IMR-90 (cell line): ENCODE data around the gene PRR5L. TPM values are rescaled to one million over a fixed set of nuclear protein-coding genes. Genes with fewer than 3 reads are reported as not detected.

ENCODE experiments used
- ATAC-seq: fragments of 200-7000 bp; cut with Tn5 transposase; 2 replicates; pipeline ENCODE4 v1.9.1; 2020; ENCODE audit warnings: low read depth, mild to moderate bottlenecking, moderate library complexity
- BruUV-seq: library from RNA; stranded (reverse); fragments of 400-500 nt; replicated peaks from 2 replicates; lab custom pipeline; 2021; lab: Mats Ljungman, UMichigan
- CTCF ChIA-PET: fragments of 300-600 bp; formaldehyde crosslinking; extraction: SDS; loops from one replicate; lab custom pipeline; 2021; ENCODE audit warnings: antibody characterized with exemption; lab: Yijun Ruan, JAX
- POLR2A ChIA-PET: fragments of 300-600 bp; sonication (Branson Sonifier 250); formaldehyde crosslinking; loops from one replicate; lab custom pipeline; 2022; ENCODE audit warnings: antibody characterized with exemption; ENCODE audit not compliant: unreplicated experiment; lab: Charles Lee
- DNase-seq: peaks from one replicate; pipeline ENCODE4 v3.0.0; 2013
- H2AFZ ChIP-seq: replicated peaks from 2 replicates; pipeline ENCODE3; 2013; ENCODE audit warnings: low read length, mild to moderate bottlenecking; ENCODE audit not compliant: poor library complexity
- H2AK5ac ChIP-seq: 2 replicates; pipeline ENCODE4 v1.6.1; 2013; ENCODE audit warnings: low read depth, low read length, inconsistent platforms
- H2AK9ac ChIP-seq: replicated peaks from 2 replicates; pipeline ENCODE3; 2013; ENCODE audit warnings: mild to moderate bottlenecking, low read depth, low read length, moderate library complexity; ENCODE audit not compliant: poor library complexity
- H2BK120ac ChIP-seq: 2 replicates; pipeline ENCODE4 v1.6.1; 2013; ENCODE audit warnings: low read depth, low read length, inconsistent platforms
- H2BK15ac ChIP-seq: 3 replicates; pipeline ENCODE4 v1.6.1; 2013; ENCODE audit warnings: low read depth, low read length, inconsistent platforms
- H2BK20ac ChIP-seq: 2 replicates; pipeline ENCODE4 v1.6.1; 2013; ENCODE audit warnings: low read depth, mild to moderate bottlenecking, inconsistent platforms, low read length, moderate library complexity
- H2BK5ac ChIP-seq: 2 replicates; pipeline ENCODE4 v1.6.1; 2013; ENCODE audit warnings: mild to moderate bottlenecking, low read depth, low read length, inconsistent platforms; ENCODE audit not compliant: poor library complexity, severe bottlenecking
- H3K14ac ChIP-seq: replicated peaks from 2 replicates; pipeline ENCODE4 v1.6.1; 2013; ENCODE audit warnings: low read depth, low read length, inconsistent platforms
- H3K18ac ChIP-seq: 2 replicates; pipeline ENCODE4 v1.6.1; 2013; ENCODE audit warnings: low read depth, low read length, control low read depth
- H3K23ac ChIP-seq: 2 replicates; pipeline ENCODE4 v1.6.1; 2013; ENCODE audit warnings: low read depth, low read length, inconsistent platforms
- H3K27ac ChIP-seq: 2 replicates; pipeline ENCODE4 v1.5.1; 2013; ENCODE audit warnings: mild to moderate bottlenecking, control low read depth, low read length; ENCODE audit not compliant: insufficient read depth
- H3K27me3 ChIP-seq: 2 replicates; pipeline ENCODE4 v1.6.1; 2013; ENCODE audit warnings: low read length; ENCODE audit not compliant: control insufficient read depth, insufficient read depth
- H3K36me3 ChIP-seq: 2 replicates; pipeline ENCODE4 v1.6.1; 2013; ENCODE audit warnings: low read length, mixed read lengths; ENCODE audit not compliant: control insufficient read depth, insufficient read depth
- H3K4ac ChIP-seq: 2 replicates; pipeline ENCODE4 v1.6.1; 2013; ENCODE audit warnings: low read depth, low read length, inconsistent platforms
- H3K4me1 ChIP-seq: 2 replicates; pipeline ENCODE4 v1.6.1; 2013; ENCODE audit warnings: low read length, mixed read lengths; ENCODE audit not compliant: control insufficient read depth, insufficient read depth
- H3K4me2 ChIP-seq: 2 replicates; pipeline ENCODE4 v1.6.1; 2013; ENCODE audit warnings: low read depth, mild to moderate bottlenecking, control low read depth, low read length, moderate library complexity
- H3K4me3 ChIP-seq: 2 replicates; pipeline ENCODE4 v1.5.1; 2013; ENCODE audit warnings: low read depth, mild to moderate bottlenecking, control low read depth, low read length, moderate library complexity; ENCODE audit not compliant: insufficient read depth
- H3K56ac ChIP-seq: 2 replicates; pipeline ENCODE4 v1.6.1; 2013; ENCODE audit warnings: low read length, inconsistent platforms; ENCODE audit not compliant: insufficient read depth; ENCODE audit errors: extremely low read depth
- H3K79me1 ChIP-seq, 2 experiments: 2 replicates each; pipeline ENCODE4 v1.6.1; 2013; ENCODE audit warnings: low read length in 2 of 2, inconsistent platforms in 1 of 2, low read depth in 1 of 2
- H3K9ac ChIP-seq: 2 replicates; pipeline ENCODE4 v1.6.1; 2013; ENCODE audit warnings: low read depth, low read length, control low read depth
- H3K9me1 ChIP-seq: 2 replicates; pipeline ENCODE4 v1.6.1; 2013; ENCODE audit warnings: low read length, inconsistent platforms; ENCODE audit not compliant: insufficient read depth
- H3K9me3 ChIP-seq: 2 replicates; pipeline ENCODE4 v1.6.1; 2013; ENCODE audit warnings: low read length; ENCODE audit not compliant: control insufficient read depth, insufficient read depth
- H4K20me1 ChIP-seq: 2 replicates; pipeline ENCODE4 v1.6.1; 2013; ENCODE audit warnings: low read length, inconsistent platforms; ENCODE audit not compliant: insufficient read depth
- H4K5ac ChIP-seq: 2 replicates; pipeline ENCODE4 v1.6.1; 2013; ENCODE audit warnings: mild to moderate bottlenecking, low read depth, low read length, control low read depth
- H4K8ac ChIP-seq, 2 experiments: 2 replicates each; pipeline ENCODE4 v1.6.1; 2013; ENCODE audit warnings: low read depth in 2 of 2, low read length in 2 of 2, control low read depth in 1 of 2, inconsistent platforms in 1 of 2
- H4K91ac ChIP-seq: 2 replicates; pipeline ENCODE4 v1.6.1; 2013; ENCODE audit warnings: low read depth, low read length, inconsistent platforms; ENCODE audit not compliant: insufficient read depth
- CEBPB ChIP-seq: IDR thresholded peaks from 2 replicates; pipeline ENCODE4 v1.6.1; 2012; ENCODE audit warnings: low read depth, low read length, improper control_type of control experiment
- ELK1 ChIP-seq: fragments of 150-350 bp; IDR thresholded peaks from 2 replicates; pipeline ENCODE4 v1.6.1; 2016; ENCODE audit warnings: low read depth, mild to moderate bottlenecking, low read length, moderate library complexity, borderline replicate concordance
- FOS ChIP-seq: fragments of 150-350 bp; IDR thresholded peaks from 2 replicates; pipeline ENCODE4 v1.6.1; 2016; ENCODE audit warnings: low read depth, low read length
- MAZ ChIP-seq: IDR thresholded peaks from 2 replicates; pipeline ENCODE4 v1.6.1; 2012; ENCODE audit warnings: low read depth, mild to moderate bottlenecking, low read length, improper control_type of control experiment, moderate library complexity, borderline replicate concordance
- POLR2A ChIP-seq: IDR thresholded peaks from 2 replicates; pipeline ENCODE4 v1.6.1; 2012; ENCODE audit warnings: mild to moderate bottlenecking, low read depth, low read length
- RCOR1 ChIP-seq: IDR thresholded peaks from 2 replicates; pipeline ENCODE4 v1.6.1; 2012; ENCODE audit warnings: mild to moderate bottlenecking, low read length, improper control_type of control experiment; ENCODE audit not compliant: insufficient replicate concordance
- WGBS, 2 experiments: methylation state at CpG; one replicate each; pipeline versions ENCODE4 v1.1.5 to v1.1.7; 2013; ENCODE audit warnings: missing lambda C conversion rate in 2 of 2; ENCODE audit not compliant: insufficient read length in 1 of 2; ENCODE audit errors: extremely low coverage in 2 of 2; 5-methylcytosine and 5-hydroxymethylcytosine counted together
- dilution Hi-C: fragments of 300-500 bp; cut with HindIII; formaldehyde crosslinking; loops from one replicate; pipeline ENCODE4 v1.14.3; 2018; ENCODE audit warnings: low sequenced_read_pairs; ENCODE audit not compliant: unreplicated experiment
- in situ Hi-C: fragments of 300-500 bp; cut with MboI; formaldehyde crosslinking; loops from 3 replicates; pipeline ENCODE4 v1.14.3; 2019; ENCODE audit warnings: low sequenced_read_pairs, inconsistent platforms, mixed read lengths
- intact Hi-C: fragments of 100-400 bp; cut with micrococcal nuclease; formaldehyde crosslinking; loops from 2 replicates; pipeline ENCODE4 v1.10.0; 2022
- microRNA-seq, 2 experiments: library from miRNA; stranded (forward) in 1 of 2; unstranded in 1 of 2; fragments of 10-50 nt in 1 of 2; fragments of <30 nt in 1 of 2; gene quantifications in 1 of 2; microRNA quantifications in 1 of 2; one replicate each; pipeline versions ENCODE3 to v1.1.0; 2013 to 2020; ENCODE audit not compliant: insufficient read depth in 1 of 2, insufficient read length in 1 of 2, unreplicated experiment in 1 of 2
- polyA plus RNA-seq, 3 experiments: library from polyadenylated mRNA; depleted of rRNA; stranded (reverse); fragments of >200 nt; gene quantifications; 2 replicates each; pipeline ENCODE4 v1.2.3, GENCODE V29; 2012; ENCODE audit warnings: low replicate concordance in 1 of 3
- small RNA-seq, 5 experiments: library from RNA; depleted of rRNA; stranded (forward); fragments of <200 nt; gene quantifications; one replicate each; pipeline ENCODE3, GENCODE V24; 2012
- total RNA-seq: library from RNA; depleted of rRNA; stranded (reverse); fragments of >200 nt; gene quantifications from 2 replicates; pipeline ENCODE4 v1.2.3, GENCODE V29; 2012; rRNA removed
- TF ChIP-seq, protein P1 (sequence below): fragments of 150-350 bp; IDR thresholded peaks from 2 replicates; pipeline ENCODE4 v1.6.1; 2017; ENCODE audit warnings: mild to moderate bottlenecking, antibody characterized with exemption, low read length, low read depth

PRR5L gene
- total and polyA plus RNA-seq, 2 of the 4 experiments (the other 2 are of a cell fraction), result 2.9 to 3.6 TPM

- Histone ChIP-seq H3K14ac (no peak overlapping the region), H3K9me3 (0 out of 2 replicates have a peak, but pooled peaks cover 2% of the 10 kb centered on the region), H3K56ac (no peak overlapping the region), H2BK20ac (no peak overlapping the region), H3K9me1 (no peaks in the 10 kb centered on the region), H3K36me3 (no peaks in the 10 kb centered on the region), H2BK120ac (no peak overlapping the region), H4K5ac (no peak overlapping the region), H3K18ac (no peak overlapping the region), H3K4me3 (no peak overlapping the region), H2AK9ac (no peak overlapping the region), H3K27me3 (peaks cover 2% of the 10 kb centered on the region; the same call in 1 of the 2 replicates), H4K8ac (no peak overlapping the region), H4K20me1 (peaks cover 11% of the 10 kb centered on the region), H3K23ac (no peak overlapping the region), H2BK5ac (no peak overlapping the region), H4K91ac (no peak overlapping the region), H3K79me1 (peaks cover 0 to 16% of the 10 kb centered on the region in 2 experiments; a peak in 2 of 4 replicates), H3K4ac (no peak overlapping the region), H2BK15ac (no peak overlapping the region), H2AFZ (no peak overlapping the region), H3K27ac (no peak overlapping the region), H3K9ac (no peak overlapping the region), H3K4me2 (no peak overlapping the region), H2AK5ac (no peak overlapping the region), H3K4me1 (no peaks in the 10 kb centered on the region)
- WGBS, 2 experiments, result no CpG with 5 or more reads among the region's 2 CpGs
- intact Hi-C loops, result no loop called here
- dilution Hi-C loops, result no loop called here
- ATAC-seq (no peak), DNase-seq (no peak)
- ChIA-PET CTCF (no interaction called here), POLR2A (no interaction called here)
- no TSS peak for BruUV-seq
- no peak for TF ChIP-seq CEBPB
- TF ChIP-seq POLR2A, result no peak
- TF ChIP-seq RCOR1, result no peak
- no peak for TF ChIP-seq FOS
- TF ChIP-seq, protein P1, sequence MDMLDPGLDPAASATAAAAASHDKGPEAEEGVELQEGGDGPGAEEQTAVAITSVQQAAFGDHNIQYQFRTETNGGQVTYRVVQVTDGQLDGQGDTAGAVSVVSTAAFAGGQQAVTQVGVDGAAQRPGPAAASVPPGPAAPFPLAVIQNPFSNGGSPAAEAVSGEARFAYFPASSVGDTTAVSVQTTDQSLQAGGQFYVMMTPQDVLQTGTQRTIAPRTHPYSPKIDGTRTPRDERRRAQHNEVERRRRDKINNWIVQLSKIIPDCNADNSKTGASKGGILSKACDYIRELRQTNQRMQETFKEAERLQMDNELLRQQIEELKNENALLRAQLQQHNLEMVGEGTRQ, result no peak
- TF ChIP-seq MAZ, result no peak
- no peak for TF ChIP-seq ELK1
- in situ Hi-C loops, result no loop called here
Measured at GRCh38 chr11:36513965-36514364, 217.9 kb downstream of the PRR5L start.

Small RNAs within 50 kb of the gene (microRNA-seq; reads per million reads assigned to microRNA genes)
- gene AC061999.1 (ENCODE audit: insufficient read depth, insufficient read length), result not detected

Small RNAs within 50 kb of the gene (small RNA-seq; reads per million reads assigned to genes)
- gene AC061999.1, result 0 reads per million in 5 experiments

Other genes starting within 250 kb of the PRR5L start
- 50.7 and 54.2 TPM in 2 replicates for gene COMMD9, start 6.9 kb upstream of the PRR5L start, total RNA-seq
- 58.3 and 77.1 TPM in 2 replicates for gene COMMD9, start 6.9 kb upstream of the PRR5L start, polyA plus RNA-seq (2012; rRNA removed)
- gene TRAF6, start 214.0 kb downstream of the PRR5L start, total RNA-seq, result 15.3 and 17.6 TPM in 2 replicates
- 5.6 and 6.0 TPM in 2 replicates for gene TRAF6, start 214.0 kb downstream of the PRR5L start, polyA plus RNA-seq (2012; rRNA removed)